Upper lobe of left lung (tissue), 4 donors: ENCODE data around the gene POLG.

Experiments used
- CTCF ChIP-seq, 6 experiments: fragments of 450-650 bp in 4 of 6; fragments of 200-600 bp in 2 of 6; sonication (generic) in 2 of 6; IDR thresholded peaks; one replicate each; pipeline ENCODE4 v1.5.1; 2016 to 2019; ENCODE audit warnings: antibody characterized with exemption in 6 of 6
- EP300 ChIP-seq, 4 donors: sonication (generic); formaldehyde crosslinking; IDR thresholded peaks; one replicate each; pipeline ENCODE4 v1.5.1; 2017; ENCODE audit warnings: antibody characterized with exemption in 4 of 4, control low read depth in 2 of 4
- POLR2A ChIP-seq, 4 donors: fragments of 450-650 bp; IDR thresholded peaks; one replicate each; pipeline ENCODE4 v1.5.1; 2016 to 2017; ENCODE audit warnings: antibody characterized with exemption in 4 of 4, mild to moderate bottlenecking in 2 of 4
- POLR2AphosphoS5 ChIP-seq, 2 donors: sonication (generic); formaldehyde crosslinking; IDR thresholded peaks; one replicate each; pipeline ENCODE4 v1.5.1; 2017; ENCODE audit warnings: antibody characterized with exemption in 2 of 2

GRCh38 chr15:89333011-89333860 lies 1.4 kb downstream of the POLG start:
- TF ChIP-seq CTCF (IDR thresholded peaks at IDR 0.05) (no peak), EP300 (IDR thresholded peaks at IDR 0.05) (no peak), POLR2A (IDR thresholded peaks at IDR 0.05) (no peak), POLR2AphosphoS5 (IDR thresholded peaks at IDR 0.05) (no peak)
